MCF 10A (cell line): ENCODE measurements around the gene GALNT1. TPM values are rescaled to one million over a fixed set of nuclear protein-coding genes. Genes with fewer than 3 reads are reported as not detected.

Source experiments
- BruUV-seq: library from RNA; stranded (reverse); fragments of 400-500 nt; replicated peaks from 2 replicates; lab custom pipeline; 2021; lab: Mats Ljungman, UMichigan
- CTCF ChIA-PET: fragments of 300-600 bp; sonication (Branson Sonifier 250); formaldehyde crosslinking; extraction: SDS; loops from one replicate; lab custom pipeline; 2021; ENCODE audit warnings: antibody characterized with exemption, inconsistent platforms; lab: Yijun Ruan, JAX
- POLR2A ChIA-PET: fragments of 300-600, 350-650 bp; sonication (Branson Sonifier 250); formaldehyde crosslinking; extraction: SDS; loops from one replicate; lab custom pipeline; 2020; ENCODE audit warnings: antibody characterized with exemption, inconsistent platforms; lab: Yijun Ruan, JAX
- DNase-seq: peaks from one replicate; pipeline ENCODE4 v3.0.0-alpha.2; 2018; ENCODE audit not compliant: unreplicated experiment
- H3K27ac Mint-ChIP-seq: one replicate; pipeline ENCODE4 v1.8.0; 2022; ENCODE audit warnings: mild to moderate bottlenecking, low read depth, mixed read lengths; ENCODE audit not compliant: unreplicated experiment
- H3K27me3 Mint-ChIP-seq: one replicate; pipeline ENCODE4 v1.8.0; 2022; ENCODE audit warnings: mixed read lengths; ENCODE audit not compliant: insufficient read depth, unreplicated experiment
- H3K36me3 Mint-ChIP-seq: one replicate; pipeline ENCODE4 v1.8.0; 2022; ENCODE audit warnings: mild to moderate bottlenecking, moderate library complexity, mixed read lengths; ENCODE audit not compliant: insufficient read depth, unreplicated experiment
- H3K4me1 Mint-ChIP-seq: one replicate; pipeline ENCODE4 v1.8.0; 2022; ENCODE audit warnings: mixed read lengths; ENCODE audit not compliant: insufficient read depth, unreplicated experiment
- H3K4me3 Mint-ChIP-seq: one replicate; pipeline ENCODE4 v1.8.0; 2022; ENCODE audit warnings: mild to moderate bottlenecking, moderate library complexity, mixed read lengths; ENCODE audit not compliant: unreplicated experiment
- H3K9me3 Mint-ChIP-seq: one replicate; pipeline ENCODE4 v1.8.0; 2022; ENCODE audit warnings: mixed read lengths; ENCODE audit not compliant: unreplicated experiment
- intact Hi-C: fragments of 100-400 bp; cut with micrococcal nuclease; formaldehyde crosslinking; loops from 2 replicates; pipeline ENCODE4 v1.14.1; 2022
- total RNA-seq: library from RNA; stranded (reverse); gene quantifications from 2 replicates; pipeline ENCODE4 v1.2.3, GENCODE V29; 2022
- TF ChIP-seq, protein P1 (sequence below): fragments of 200-600 bp; IDR thresholded peaks from one replicate; pipeline ENCODE4 v1.8.0; 2022; ENCODE audit warnings: antibody characterized with exemption, mild to moderate bottlenecking; ENCODE audit not compliant: unreplicated experiment

The GALNT1 gene
- total RNA-seq, 1 experiment from 2014 or later = 71.0 TPM

GRCh38 chr18:35602193-35602820 lies 20.8 kb downstream of the GALNT1 start:
- H3K4me3 Mint-ChIP-seq = no peak overlapping the region

DNA sequence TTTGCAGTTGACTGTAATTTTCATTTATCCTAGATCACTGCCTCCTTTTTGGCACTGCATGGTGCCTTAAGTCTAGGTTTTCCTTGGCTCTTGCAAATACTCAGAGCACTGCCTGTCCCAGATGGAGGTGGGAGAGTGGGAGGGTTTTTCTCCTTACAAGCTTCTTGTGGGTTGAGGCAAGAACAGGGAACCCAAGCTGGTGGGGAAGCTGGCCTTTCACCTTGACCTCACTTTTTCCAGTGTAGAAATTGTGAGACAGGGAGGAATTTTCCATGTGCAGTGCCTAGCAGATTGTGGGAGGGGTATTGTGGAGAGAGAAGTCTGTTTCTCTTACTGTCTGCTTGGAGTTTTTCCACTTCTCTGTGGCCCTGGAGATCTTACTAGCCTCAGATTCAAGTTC lies 21.5 kb downstream of the GALNT1 start:
- Mint-ChIP-seq H3K27me3 (no peaks in the 10 kb centered on the region), H3K36me3 (peaks cover 10% of the 10 kb centered on the region), H3K4me3 (no peak overlapping the region), H3K9me3 (peaks cover 14% of the 10 kb centered on the region), H3K4me1 (peaks cover 24% of the 10 kb centered on the region), H3K27ac (no peak overlapping the region)
- intact Hi-C loops = no loop called here
- BruUV-seq = no TSS peak
- DNase-seq = no peak
- TF ChIP-seq, protein P1, sequence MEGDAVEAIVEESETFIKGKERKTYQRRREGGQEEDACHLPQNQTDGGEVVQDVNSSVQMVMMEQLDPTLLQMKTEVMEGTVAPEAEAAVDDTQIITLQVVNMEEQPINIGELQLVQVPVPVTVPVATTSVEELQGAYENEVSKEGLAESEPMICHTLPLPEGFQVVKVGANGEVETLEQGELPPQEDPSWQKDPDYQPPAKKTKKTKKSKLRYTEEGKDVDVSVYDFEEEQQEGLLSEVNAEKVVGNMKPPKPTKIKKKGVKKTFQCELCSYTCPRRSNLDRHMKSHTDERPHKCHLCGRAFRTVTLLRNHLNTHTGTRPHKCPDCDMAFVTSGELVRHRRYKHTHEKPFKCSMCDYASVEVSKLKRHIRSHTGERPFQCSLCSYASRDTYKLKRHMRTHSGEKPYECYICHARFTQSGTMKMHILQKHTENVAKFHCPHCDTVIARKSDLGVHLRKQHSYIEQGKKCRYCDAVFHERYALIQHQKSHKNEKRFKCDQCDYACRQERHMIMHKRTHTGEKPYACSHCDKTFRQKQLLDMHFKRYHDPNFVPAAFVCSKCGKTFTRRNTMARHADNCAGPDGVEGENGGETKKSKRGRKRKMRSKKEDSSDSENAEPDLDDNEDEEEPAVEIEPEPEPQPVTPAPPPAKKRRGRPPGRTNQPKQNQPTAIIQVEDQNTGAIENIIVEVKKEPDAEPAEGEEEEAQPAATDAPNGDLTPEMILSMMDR = no peak
- ChIA-PET CTCF (no interaction called here), POLR2A (interaction anchor here (0.7 to 1.6 kb wide), 4 partner anchors 9 to 220 kb away, joined by 3 to 6 read pairs (median 4); partner anchors contain the start of gene GALNT1)

More at GRCh38 chr18:35602193-35602820, 20.8 kb downstream of the GALNT1 start:
- TF ChIP-seq, protein P1 = no peak
- Mint-ChIP-seq H3K36me3 (peaks cover 10% of the 10 kb centered on the region), H3K9me3 (peaks cover 14% of the 10 kb centered on the region), H3K27ac (no peak overlapping the region), H3K27me3 (no peaks in the 10 kb centered on the region), H3K4me1 (peaks cover 24% of the 10 kb centered on the region)
- CTCF ChIA-PET = interaction anchor here (0.6 kb wide), 1 partner anchor 18 kb away, joined by 3 read pairs; no protein-coding TSS in a partner anchor
- intact Hi-C loops = no loop called here
- DNase-seq = no peak
- POLR2A ChIA-PET = interaction anchor here (0.7 to 1.6 kb wide), 4 partner anchors 10 to 219 kb away, joined by 3 to 6 read pairs (median 4); partner anchors contain the start of gene GALNT1
- no TSS peak for BruUV-seq

DNA sequence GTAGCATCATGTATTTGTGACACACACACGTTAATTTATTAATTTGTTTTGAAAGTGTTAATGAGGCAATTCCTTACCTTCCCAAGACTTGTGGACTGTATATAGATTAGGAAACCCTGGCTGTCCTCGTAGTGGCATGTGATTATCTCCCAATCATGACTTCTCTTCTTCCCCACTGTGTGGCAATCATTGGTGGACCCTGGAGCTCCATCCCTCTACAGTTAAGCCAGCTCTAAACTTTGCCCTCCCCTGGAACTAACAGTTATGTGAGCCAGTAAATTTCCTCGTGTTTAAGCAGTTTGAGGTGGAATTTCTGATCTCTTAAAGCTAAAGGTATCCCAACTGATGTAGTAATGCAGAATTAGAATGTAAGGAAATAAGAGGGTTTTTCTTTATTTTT lies 22.0 kb downstream of the GALNT1 start:
- H3K9me3 Mint-ChIP-seq = peaks cover 14% of the 10 kb centered on the region
- peaks cover 5% of the 10 kb centered on the region for H3K36me3 Mint-ChIP-seq

DNA sequence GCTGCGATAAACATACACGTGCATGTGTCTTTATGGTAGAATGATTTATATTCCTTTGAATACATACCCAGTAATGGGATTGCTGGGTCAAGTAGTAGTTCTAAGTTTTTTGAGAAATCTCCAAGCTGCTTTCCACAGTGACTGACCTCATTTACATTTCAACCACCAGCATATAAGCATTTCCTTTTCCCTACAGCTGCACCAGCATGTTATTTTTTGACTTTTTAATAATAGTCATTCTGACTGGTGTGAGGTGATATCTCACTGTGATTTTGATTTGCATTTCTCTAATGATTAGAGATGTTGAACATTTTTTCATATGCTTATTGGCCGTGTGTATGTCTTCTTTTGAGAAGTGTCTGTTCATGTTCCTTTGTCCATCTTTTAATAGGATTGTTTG lies 22.8 kb downstream of the GALNT1 start:
- peaks cover 28% of the 10 kb centered on the region for H3K4me1 Mint-ChIP-seq
- intact Hi-C loops = no loop called here
- H3K4me3 Mint-ChIP-seq = no peak overlapping the region
- DNase-seq = no peak
- BruUV-seq = no TSS peak
- peaks cover 14% of the 10 kb centered on the region for H3K9me3 Mint-ChIP-seq
- no peaks in the 10 kb centered on the region for H3K27me3 Mint-ChIP-seq
- POLR2A ChIA-PET = interaction anchor here (0.6 to 2.2 kb wide), 2 partner anchors 22 to 80 kb away, joined by 3 to 9 read pairs; partner anchors contain the start of gene GALNT1
- CTCF ChIA-PET = no interaction called here
- H3K36me3 Mint-ChIP-seq = peaks cover 10% of the 10 kb centered on the region
- TF ChIP-seq, protein P1 = no peak
- no peak overlapping the region for H3K27ac Mint-ChIP-seq

More for the DNA sequence above, 22.0 kb downstream of the GALNT1 start:
- H3K4me1 Mint-ChIP-seq = peaks cover 28% of the 10 kb centered on the region
- ChIA-PET CTCF (no interaction called here), POLR2A (interaction anchor here (1.6 kb wide), 1 partner anchor 13 kb away, joined by 6 read pairs; no protein-coding TSS in a partner anchor)
- TF ChIP-seq, protein P1 = no peak
- no peak overlapping the region for H3K27ac Mint-ChIP-seq
- no peak for DNase-seq
- H3K27me3 Mint-ChIP-seq = no peaks in the 10 kb centered on the region
- no peak overlapping the region for H3K4me3 Mint-ChIP-seq
- no TSS peak for BruUV-seq
- intact Hi-C loops = no loop called here
